Thoracic aorta (tissue), 2 donors: Measurements from ENCODE around the gene THADA. TPM values are rescaled to one million over a fixed set of nuclear protein-coding genes. Genes with fewer than 3 reads are reported as not detected.
A peak's percentile ranks its signal among the peaks of the same experiment; 100 is the strongest.

ENCODE experiments used
- ATAC-seq: fragments of 150-250 bp; one replicate; pipeline ENCODE4 v1.8.0; 2017; ENCODE audit warnings: low read depth; ENCODE audit not compliant: insufficient number of reproducible peaks, low FRiP score
- DNase-seq: peaks from one replicate; pipeline ENCODE4 v3.0.0-alpha.2; 2020; ENCODE audit warnings: low spot score
- H3K27ac ChIP-seq, 2 donors: fragments of 200-600 bp; sonication (generic); 1 replicate in 1 of 2; 2 replicates in 1 of 2; pipeline ENCODE4 v1.5.1; 2016; ENCODE audit warnings: mild to moderate bottlenecking in 2 of 2, moderate library complexity in 2 of 2
- H3K27me3 ChIP-seq: fragments of 200-600 bp; sonication (generic); replicated peaks from 2 replicates; pipeline ENCODE4 v1.6.0; 2016; ENCODE audit warnings: mild to moderate bottlenecking; ENCODE audit not compliant: insufficient read depth
- H3K36me3 ChIP-seq: fragments of 200-600 bp; sonication (generic); one replicate; pipeline ENCODE4 v1.5.1; 2016
- H3K4me1 ChIP-seq, 2 donors: fragments of 200-600 bp; sonication (generic); 1 replicate in 1 of 2; 2 replicates in 1 of 2; pipeline versions ENCODE4 v1.5.1 to v1.6.0; 2016; ENCODE audit warnings: low read depth in 2 of 2, mild to moderate bottlenecking in 1 of 2; ENCODE audit not compliant: control insufficient read depth in 1 of 2
- H3K4me3 ChIP-seq: fragments of 200-600 bp; sonication (generic); 2 replicates; pipeline ENCODE4 v1.5.1; 2016; ENCODE audit warnings: mild to moderate bottlenecking
- H3K9me3 ChIP-seq: fragments of 200-600 bp; sonication (generic); 2 replicates; pipeline ENCODE4 v1.5.1; 2016
- total RNA-seq, 2 donors: library from RNA; depleted of rRNA; stranded (reverse); fragments of >200 nt; gene quantifications; one replicate each; pipeline versions ENCODE4 v1.1.0 to v1.2.3, GENCODE V29; 2016
- TF ChIP-seq, protein P1 (sequence below): fragments of 200-600 bp; sonication (generic); IDR thresholded peaks from one replicate; pipeline ENCODE4 v1.5.1; 2019; ENCODE audit warnings: antibody characterized with exemption

Gene THADA
- total RNA-seq, 2 donors from 2014 or later, result 33.3 to 46.6 TPM

DNA sequence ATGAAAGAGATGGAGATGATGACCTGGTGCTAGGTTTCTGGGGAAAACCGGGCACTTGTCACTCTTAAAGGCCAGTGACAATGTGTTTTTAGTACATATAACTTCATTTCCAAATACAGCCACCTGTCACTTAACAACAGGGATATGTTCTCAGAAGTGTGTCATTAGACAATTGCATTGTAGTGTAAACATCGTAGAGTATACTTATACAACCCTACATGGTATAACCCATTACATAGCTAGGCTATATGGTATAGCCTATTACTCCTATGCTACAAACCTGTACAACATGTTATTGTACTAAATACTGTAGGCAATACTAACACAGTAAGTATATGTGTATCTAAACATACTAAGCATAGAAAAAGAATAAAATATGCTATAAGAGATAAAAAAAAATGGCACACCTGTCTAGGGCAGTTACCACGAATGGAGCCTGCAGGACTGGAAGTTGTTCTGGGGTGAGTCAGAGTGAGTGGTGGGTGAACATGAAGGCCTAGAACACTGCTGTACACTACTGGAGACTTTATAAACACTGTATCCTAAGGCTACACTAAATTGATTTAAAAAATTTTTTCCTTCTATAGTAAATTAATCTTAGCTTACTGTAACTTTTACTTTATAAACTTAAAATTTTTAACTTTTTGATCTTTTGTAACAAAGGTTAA is 123.2 kb downstream of the THADA start:
- peaks cover 8 to 22% of the 10 kb centered on the region in 2 donors for H3K4me1 ChIP-seq
- TF ChIP-seq, protein P1, sequence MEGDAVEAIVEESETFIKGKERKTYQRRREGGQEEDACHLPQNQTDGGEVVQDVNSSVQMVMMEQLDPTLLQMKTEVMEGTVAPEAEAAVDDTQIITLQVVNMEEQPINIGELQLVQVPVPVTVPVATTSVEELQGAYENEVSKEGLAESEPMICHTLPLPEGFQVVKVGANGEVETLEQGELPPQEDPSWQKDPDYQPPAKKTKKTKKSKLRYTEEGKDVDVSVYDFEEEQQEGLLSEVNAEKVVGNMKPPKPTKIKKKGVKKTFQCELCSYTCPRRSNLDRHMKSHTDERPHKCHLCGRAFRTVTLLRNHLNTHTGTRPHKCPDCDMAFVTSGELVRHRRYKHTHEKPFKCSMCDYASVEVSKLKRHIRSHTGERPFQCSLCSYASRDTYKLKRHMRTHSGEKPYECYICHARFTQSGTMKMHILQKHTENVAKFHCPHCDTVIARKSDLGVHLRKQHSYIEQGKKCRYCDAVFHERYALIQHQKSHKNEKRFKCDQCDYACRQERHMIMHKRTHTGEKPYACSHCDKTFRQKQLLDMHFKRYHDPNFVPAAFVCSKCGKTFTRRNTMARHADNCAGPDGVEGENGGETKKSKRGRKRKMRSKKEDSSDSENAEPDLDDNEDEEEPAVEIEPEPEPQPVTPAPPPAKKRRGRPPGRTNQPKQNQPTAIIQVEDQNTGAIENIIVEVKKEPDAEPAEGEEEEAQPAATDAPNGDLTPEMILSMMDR, result no peak
- H3K27ac ChIP-seq, result no peak overlapping the region
- H3K4me3 ChIP-seq, result no peak overlapping the region
- H3K36me3 ChIP-seq, result no peaks in the 10 kb centered on the region
- no peaks in the 10 kb centered on the region for H3K9me3 ChIP-seq
- H3K27me3 ChIP-seq, result no peaks in the 10 kb centered on the region
- DNase-seq (no peak), ATAC-seq (no peak)

DNA sequence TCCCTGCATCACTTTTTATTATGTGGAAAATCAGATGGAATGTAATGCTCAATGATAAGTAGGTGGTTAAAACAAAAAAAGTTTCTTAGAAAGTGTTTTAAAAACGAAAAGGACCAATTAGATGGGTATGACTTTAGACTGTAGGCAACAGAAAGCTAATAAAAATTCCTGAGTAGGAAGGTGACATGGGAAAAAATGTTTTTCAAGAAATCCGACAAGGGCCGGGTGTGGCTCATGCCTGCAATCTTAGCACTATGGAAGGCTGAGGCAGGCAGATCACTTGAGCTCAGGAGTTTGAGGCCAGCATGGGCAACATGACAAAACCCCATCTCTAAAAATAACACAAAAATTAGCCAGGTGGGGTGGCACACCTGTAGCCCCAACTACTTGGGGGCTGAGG is 126.1 kb downstream of the THADA start:
- Histone ChIP-seq H3K36me3 (no peaks in the 10 kb centered on the region), H3K4me3 (no peak overlapping the region), H3K9me3 (no peaks in the 10 kb centered on the region), H3K4me1 (peaks cover 19 to 44% of the 10 kb centered on the region in 2 donors), H3K27me3 (no peaks in the 10 kb centered on the region), H3K27ac (peak overlapping the region in 1 of 2 donors; percentile 4)
- TF ChIP-seq, protein P1, result no peak
- DNase-seq, result no peak
- no peak for ATAC-seq

DNA sequence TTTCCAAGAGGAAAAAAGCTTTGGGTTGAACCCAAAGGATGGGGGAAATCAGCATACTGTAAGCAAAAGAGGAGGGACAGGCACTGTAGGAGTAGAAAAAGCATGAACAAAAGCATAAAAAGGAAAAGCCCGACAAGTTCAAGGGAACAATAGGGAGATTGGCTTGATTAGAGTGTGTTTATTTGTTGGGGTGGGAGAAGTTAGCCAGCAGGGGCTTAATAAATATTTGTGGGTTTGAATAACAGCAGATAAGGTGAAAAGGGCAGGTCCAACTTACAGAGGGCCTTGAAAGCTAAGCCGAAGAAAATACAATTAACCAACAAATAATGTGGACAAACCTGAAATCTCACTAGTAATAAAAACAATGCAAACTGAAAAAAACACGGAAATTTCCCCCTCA is 126.7 kb downstream of the THADA start:
- Histone ChIP-seq H3K27ac (peak overlapping the region; percentile 38 to 54), H3K36me3 (no peaks in the 10 kb centered on the region), H3K4me3 (no peak overlapping the region), H3K27me3 (no peaks in the 10 kb centered on the region), H3K4me1 (peaks cover 26 to 50% of the 10 kb centered on the region in 2 donors), H3K9me3 (no peaks in the 10 kb centered on the region)
- TF ChIP-seq, protein P1, result no peak
- ATAC-seq (no peak), DNase-seq (no peak)

DNA sequence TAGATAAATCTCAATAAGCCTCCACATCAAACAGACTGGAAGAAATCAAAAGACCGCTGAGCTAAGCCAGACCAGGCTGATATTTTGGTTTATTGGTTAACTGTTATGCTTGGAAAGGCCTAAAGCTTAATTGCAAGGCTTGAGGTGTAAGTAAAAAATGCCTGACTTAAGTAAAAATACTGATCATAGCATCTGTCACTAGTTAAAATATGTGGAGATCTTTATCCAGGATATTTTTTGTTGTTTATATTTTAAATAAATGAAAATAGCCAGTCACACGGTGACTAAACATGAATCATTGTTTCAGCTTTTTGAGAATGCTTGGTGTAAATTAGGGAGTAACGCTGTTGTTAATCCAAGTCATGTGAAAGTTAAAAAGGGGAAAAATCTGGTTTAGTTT is 127.9 kb downstream of the THADA start:
- Histone ChIP-seq H3K27ac (peak overlapping the region in 1 of 2 donors; percentile 54), H3K36me3 (no peaks in the 10 kb centered on the region), H3K4me1 (peaks cover 38 to 61% of the 10 kb centered on the region in 2 donors), H3K27me3 (no peaks in the 10 kb centered on the region), H3K9me3 (no peaks in the 10 kb centered on the region), H3K4me3 (peak overlapping the region; percentile 0)
- TF ChIP-seq, protein P1, result no peak
- ATAC-seq, result no peak
- DNase-seq, result no peak

DNA sequence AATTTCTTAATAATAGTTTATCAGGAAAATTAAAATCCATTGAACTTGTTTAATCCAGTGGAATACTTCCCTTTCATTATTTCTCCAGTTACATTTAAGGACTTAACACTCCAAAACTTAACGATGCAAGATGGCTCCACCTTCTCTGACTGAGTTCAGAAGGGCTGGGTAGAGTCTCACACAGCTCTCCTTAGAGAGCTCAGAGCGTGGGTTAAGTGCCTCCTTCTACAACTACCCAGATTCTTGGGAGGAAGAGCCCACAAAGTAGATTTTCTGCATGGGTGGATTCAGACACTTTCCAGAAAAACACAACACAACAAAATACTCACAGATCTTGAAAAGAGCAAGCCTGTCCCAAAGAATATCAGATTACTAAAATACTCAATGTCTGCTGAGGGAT is 130.6 kb downstream of the THADA start:
- Histone ChIP-seq H3K9me3 (no peaks in the 10 kb centered on the region), H3K4me1 (peaks cover 60 to 88% of the 10 kb centered on the region in 2 donors), H3K36me3 (no peaks in the 10 kb centered on the region), H3K27me3 (no peaks in the 10 kb centered on the region), H3K27ac (peak overlapping the region; percentile 13 to 67), H3K4me3 (no peak overlapping the region)
- no peak for ATAC-seq
- DNase-seq, result no peak
- TF ChIP-seq, protein P1, result no peak
